ENCODE measurements around the gene TSEN54.
"Not testable (repeated sequence)": the region's sequence is repeated elsewhere in the genome, so short reads cannot be mapped to it uniquely, and the experiment has no call there.

TSEN54 gene

GRCh38 chr17:75516255-75516618, at the start of gene TSEN54:
TSS of gene TSEN54 (plus strand) at chr17:75516528. CDS start at chr17:75516561, 33 bp downstream.
- DNase-seq (ENCODE audit: low read depth in 2 of 2): peak; percentile 88 to 96

- DNase-seq (ENCODE audit: low read depth in 2 of 2): no peak
Observed at GRCh38 chr17:75468291-75468754, 48.0 kb upstream of the TSEN54 start.

GRCh38 chr17:75468779-75469373, 47.5 kb upstream of the TSEN54 start:
- no peak for DNase-seq (ENCODE audit: low read depth in 2 of 2)

- DNase-seq (ENCODE audit: low read depth in 2 of 2): no peak
Observed at GRCh38 chr17:75471207-75471606, 45.1 kb upstream of the TSEN54 start.

GRCh38 chr17:75472119-75472518, 44.2 kb upstream of the TSEN54 start:
- DNase-seq (ENCODE audit: low read depth in 2 of 2): no peak

- no peak for DNase-seq (ENCODE audit: low read depth in 2 of 2)
Observed at GRCh38 chr17:75473246-75473645, 43.1 kb upstream of the TSEN54 start.

- no peak for DNase-seq (ENCODE audit: low read depth in 2 of 2)
Observed at GRCh38 chr17:75474736-75475135, 41.6 kb upstream of the TSEN54 start.

GRCh38 chr17:75475144-75475835, 41.0 kb upstream of the TSEN54 start:
- no peak for DNase-seq (ENCODE audit: low read depth in 2 of 2)

GRCh38 chr17:75475851-75476250, 40.5 kb upstream of the TSEN54 start:
- no peak for DNase-seq (ENCODE audit: low read depth in 2 of 2)

- DNase-seq (ENCODE audit: low read depth in 2 of 2): no peak
Observed at GRCh38 chr17:75476271-75476671, 40.1 kb upstream of the TSEN54 start.

- no peak for DNase-seq (ENCODE audit: low read depth in 2 of 2)
Observed at GRCh38 chr17:75476752-75477489, 39.4 kb upstream of the TSEN54 start.

GRCh38 chr17:75477490-75477862, 38.9 kb upstream of the TSEN54 start:
- not testable (repeated sequence) for DNase-seq (ENCODE audit: low read depth in 2 of 2)

- DNase-seq (ENCODE audit: low read depth in 2 of 2): no peak
Observed at GRCh38 chr17:75478508-75478907, 37.8 kb upstream of the TSEN54 start.

- no peak for DNase-seq (ENCODE audit: low read depth in 2 of 2)
Observed at GRCh38 chr17:75480281-75480680, 36.0 kb upstream of the TSEN54 start.

- DNase-seq (ENCODE audit: low read depth in 2 of 2): no peak
Observed at GRCh38 chr17:75481194-75482068, 34.9 kb upstream of the TSEN54 start.

- no peak for DNase-seq (ENCODE audit: low read depth in 2 of 2)
Observed at GRCh38 chr17:75482098-75482942, 34.0 kb upstream of the TSEN54 start.

GRCh38 chr17:75485688-75486087, 30.6 kb upstream of the TSEN54 start:
- no peak for DNase-seq (ENCODE audit: low read depth in 2 of 2)

GRCh38 chr17:75486151-75486550, 30.2 kb upstream of the TSEN54 start:
- DNase-seq (ENCODE audit: low read depth in 2 of 2): no peak

GRCh38 chr17:75486951-75487350, 29.4 kb upstream of the TSEN54 start:
- DNase-seq (ENCODE audit: low read depth in 2 of 2): no peak

- DNase-seq (ENCODE audit: low read depth in 2 of 2): peak; percentile 25 to 33
Observed at GRCh38 chr17:75487351-75488070, 28.8 kb upstream of the TSEN54 start.
